WERI-Rb-1 (cell line): Measurements from ENCODE around the gene DPP10.

ENCODE experiments used
- DNase-seq: peaks from one replicate; pipeline ENCODE4 v3.0.0-alpha.2; 2020
- H3K27ac ChIP-seq: fragments of 250-450 bp; sonication (Bioruptor Pico); 2 replicates; pipeline ENCODE4 v1.5.1; 2020; ENCODE audit warnings: mild to moderate bottlenecking, moderate library complexity
- H3K27me3 ChIP-seq: fragments of 250-450 bp; sonication (Bioruptor Pico); 2 replicates; pipeline ENCODE4 v1.5.1; 2021; ENCODE audit warnings: mild to moderate bottlenecking, low read depth, moderate library complexity; ENCODE audit not compliant: insufficient read depth, severe bottlenecking
- H3K36me3 ChIP-seq: fragments of 250-450 bp; sonication (Bioruptor Pico); 2 replicates; pipeline ENCODE4 v1.5.1; 2020; ENCODE audit warnings: mild to moderate bottlenecking, moderate library complexity
- H3K4me3 ChIP-seq: 2 replicates; pipeline ENCODE4 v1.5.1; 2011; ENCODE audit warnings: low read depth, mild to moderate bottlenecking, control low read depth, low read length
- H3K9me3 ChIP-seq: fragments of 250-450 bp; sonication (Bioruptor Pico); 2 replicates; pipeline ENCODE4 v1.5.1; 2021; ENCODE audit warnings: mild to moderate bottlenecking, moderate library complexity; ENCODE audit not compliant: severe bottlenecking
- CTCF ChIP-seq: IDR thresholded peaks from 2 replicates; pipeline ENCODE4 v1.5.1; 2011; ENCODE audit warnings: low read depth, mild to moderate bottlenecking, control low read depth, inconsistent platforms, low read length

DPP10 gene

GRCh38 chr2:114709936-114710850 is 267.8 kb downstream of the DPP10 start:
- Histone ChIP-seq H3K27ac (no peak overlapping the region), H3K27me3 (no peaks in the 10 kb centered on the region)

GRCh38 chr2:114714313-114714712 is 271.9 kb downstream of the DPP10 start:
- H3K27me3 ChIP-seq = no peaks in the 10 kb centered on the region
- no peak overlapping the region for H3K27ac ChIP-seq
- H3K36me3 ChIP-seq = no peaks in the 10 kb centered on the region
- H3K9me3 ChIP-seq = no peaks in the 10 kb centered on the region
- TF ChIP-seq CTCF = no peak
- DNase-seq = no peak
- H3K4me3 ChIP-seq = no peak overlapping the region

More at GRCh38 chr2:114709936-114710850, 267.8 kb downstream of the DPP10 start:
- Histone ChIP-seq H3K9me3 (no peaks in the 10 kb centered on the region), H3K36me3 (no peaks in the 10 kb centered on the region), H3K4me3 (no peak overlapping the region)
- TF ChIP-seq CTCF = no peak
- DNase-seq = no peak

- H3K27me3 ChIP-seq = no peaks in the 10 kb centered on the region
- no peak overlapping the region for H3K27ac ChIP-seq
- no peak overlapping the region for H3K4me3 ChIP-seq
- no peak for TF ChIP-seq CTCF
- no peak for DNase-seq
- H3K36me3 ChIP-seq = no peaks in the 10 kb centered on the region
- H3K9me3 ChIP-seq = no peaks in the 10 kb centered on the region
Measured at GRCh38 chr2:114717049-114717448, 274.6 kb downstream of the DPP10 start.

GRCh38 chr2:114724454-114724853 is 282.0 kb downstream of the DPP10 start:
- no peaks in the 10 kb centered on the region for H3K36me3 ChIP-seq
- no peak for TF ChIP-seq CTCF
- no peak for DNase-seq
- H3K27me3 ChIP-seq = no peaks in the 10 kb centered on the region
- H3K9me3 ChIP-seq = no peaks in the 10 kb centered on the region
- no peak overlapping the region for H3K4me3 ChIP-seq
- H3K27ac ChIP-seq = no peak overlapping the region

GRCh38 chr2:114727012-114727411 is 284.6 kb downstream of the DPP10 start:
- peak; percentile 9 for DNase-seq
- no peak for TF ChIP-seq CTCF
- no peaks in the 10 kb centered on the region for H3K27me3 ChIP-seq

More at GRCh38 chr2:114727012-114727411, 284.6 kb downstream of the DPP10 start:
- Histone ChIP-seq H3K9me3 (peaks cover 4% of the 10 kb centered on the region), H3K36me3 (no peaks in the 10 kb centered on the region), H3K4me3 (no peak overlapping the region), H3K27ac (no peak overlapping the region)
